HFFc6 (cell line): Measurements from ENCODE around the gene ITIH4. TPM values are rescaled to one million over a fixed set of nuclear protein-coding genes. Genes with fewer than 3 reads are reported as not detected.

Experiments
- DNase-seq: peaks from one replicate; pipeline ENCODE4 v3.0.0-alpha.2; 2018
- H3K27ac Mint-ChIP-seq: 2 replicates; pipeline ENCODE4 v1.8.0; 2020; ENCODE audit warnings: mild to moderate bottlenecking, mixed read lengths
- H3K27me3 Mint-ChIP-seq: 2 replicates; pipeline ENCODE4 v1.8.0; 2021; ENCODE audit warnings: mild to moderate bottlenecking, moderate library complexity, mixed read lengths; ENCODE audit not compliant: insufficient read depth
- H3K36me3 Mint-ChIP-seq: 2 replicates; pipeline ENCODE4 v1.8.0; 2021; ENCODE audit warnings: low read depth, mixed read lengths
- H3K4me1 Mint-ChIP-seq: 2 replicates; pipeline ENCODE4 v1.8.0; 2020; ENCODE audit warnings: low read depth, mixed read lengths
- H3K4me3 Mint-ChIP-seq: 2 replicates; pipeline ENCODE4 v1.8.0; 2020; ENCODE audit warnings: mild to moderate bottlenecking, moderate library complexity, mixed read lengths
- H3K9me3 Mint-ChIP-seq: 2 replicates; pipeline ENCODE4 v1.8.0; 2020; ENCODE audit warnings: mild to moderate bottlenecking, mixed read lengths
- CTCF ChIP-seq: fragments of 200-600 bp; sonication (generic); IDR thresholded peaks from 2 replicates; pipeline ENCODE4 v1.5.0; 2021; ENCODE audit warnings: antibody characterized with exemption, mild to moderate bottlenecking
- total RNA-seq, 6 experiments: library from RNA; stranded (reverse); fragmentation: NEBNext Ultra II Directional; extraction: Animal tissue kit (Norgen Biotek cat#: 25700); gene quantifications; 2 replicates in 1 of 6; 3 replicates in 5 of 6; pipeline ENCODE4 v1.2.3, GENCODE V29; 2021

Gene ITIH4
- total RNA-seq, 6 experiments from 2014 or later, result 0.55 to 2.4 (median 0.79) TPM

- H3K4me1 Mint-ChIP-seq, result peaks cover 9% of the 10 kb centered on the region; the same call in 1 of the 2 replicates
- H3K27me3 Mint-ChIP-seq, result no peaks in the 10 kb centered on the region; the same call in 1 of the 2 replicates
- no peak for TF ChIP-seq CTCF
- H3K4me3 Mint-ChIP-seq, result no peak overlapping the region
- H3K9me3 Mint-ChIP-seq, result no peaks in the 10 kb centered on the region
- no peak for DNase-seq
- no peak overlapping the region for H3K27ac Mint-ChIP-seq
- peaks cover 11% of the 10 kb centered on the region for H3K36me3 Mint-ChIP-seq
Observed at GRCh38 chr3:52838561-52839267, 8.2 kb upstream of the ITIH4 start.

- peaks cover 2% of the 10 kb centered on the region for H3K27me3 Mint-ChIP-seq
- peaks cover 10% of the 10 kb centered on the region for H3K36me3 Mint-ChIP-seq
- H3K27ac Mint-ChIP-seq, result no peak overlapping the region
- no peak for DNase-seq
- H3K4me1 Mint-ChIP-seq, result peaks cover 12% of the 10 kb centered on the region
- TF ChIP-seq CTCF, result no peak
- H3K9me3 Mint-ChIP-seq, result no peaks in the 10 kb centered on the region
- H3K4me3 Mint-ChIP-seq, result no peak overlapping the region
Observed at GRCh38 chr3:52836986-52837385, 6.5 kb upstream of the ITIH4 start.

- Mint-ChIP-seq H3K27ac (no peak overlapping the region), H3K9me3 (no peaks in the 10 kb centered on the region), H3K4me1 (peaks cover 18% of the 10 kb centered on the region), H3K36me3 (peaks cover 5% of the 10 kb centered on the region; the same call in 1 of the 2 replicates), H3K4me3 (no peak overlapping the region), H3K27me3 (peaks cover 2% of the 10 kb centered on the region)
- no peak for TF ChIP-seq CTCF
- no peak for DNase-seq
Observed at GRCh38 chr3:52836471-52836845, 6.0 kb upstream of the ITIH4 start.

- peaks cover 4% of the 10 kb centered on the region; the same call in 1 of the 2 replicates for H3K36me3 Mint-ChIP-seq
- DNase-seq, result no peak
- no peaks in the 10 kb centered on the region for H3K9me3 Mint-ChIP-seq
- no peak overlapping the region for H3K27ac Mint-ChIP-seq
- TF ChIP-seq CTCF, result no peak
- H3K4me3 Mint-ChIP-seq, result no peak overlapping the region
- peaks cover 4% of the 10 kb centered on the region for H3K27me3 Mint-ChIP-seq
- peaks cover 23% of the 10 kb centered on the region for H3K4me1 Mint-ChIP-seq
Observed at GRCh38 chr3:52835766-52836470, 5.4 kb upstream of the ITIH4 start.

- TF ChIP-seq CTCF, result no peak
- peaks cover 4% of the 10 kb centered on the region for H3K27me3 Mint-ChIP-seq
- no peak within 1 kb of the TSS for H3K4me3 Mint-ChIP-seq
- peaks cover 4% of the 10 kb centered on the region; the same call in 1 of the 2 replicates for H3K36me3 Mint-ChIP-seq
- DNase-seq, result no peak
- H3K9me3 Mint-ChIP-seq, result no peaks in the 10 kb centered on the region
- peaks cover 26% of the 10 kb centered on the region for H3K4me1 Mint-ChIP-seq
- no peak within 1 kb of the TSS; the same call in 1 of the 2 replicates for H3K27ac Mint-ChIP-seq
Observed at GRCh38 chr3:52834871-52835501, 4.5 kb upstream of the ITIH4 start, which contains the start of gene MUSTN1. TSS of gene MUSTN1 (minus strand) at chr3:52835019. CDS start at chr3:52834948, 71 bp downstream.
